Raji (cell line): ENCODE data around the gene CHIC1.

ENCODE experiments used
- POLR2A ChIP-seq: IDR thresholded peaks from 2 replicates; pipeline ENCODE4 v1.6.1; 2011; ENCODE audit warnings: low read depth, low read length, control low read depth; ENCODE audit not compliant: insufficient read depth

CHIC1 gene

GRCh38 chrX:73562984-73563737, at the start of gene CHIC1:
Gene CHIC1, plus strand, starts transcription at chrX:73563197. Its CDS starts 88 bp downstream, at chrX:73563285.
- TF ChIP-seq POLR2A, result peak; percentile 43; the same call in 1 of the 2 replicates

- no peak for TF ChIP-seq POLR2A
These were observed 38.1 kb upstream of the CHIC1 start for GRCh38 chrX:73524906-73525305.

GRCh38 chrX:73525928-73526690, 36.9 kb upstream of the CHIC1 start:
- TF ChIP-seq POLR2A, result no peak

GRCh38 chrX:73556159-73556558, 6.8 kb upstream of the CHIC1 start:
- TF ChIP-seq POLR2A, result no peak

DNA sequence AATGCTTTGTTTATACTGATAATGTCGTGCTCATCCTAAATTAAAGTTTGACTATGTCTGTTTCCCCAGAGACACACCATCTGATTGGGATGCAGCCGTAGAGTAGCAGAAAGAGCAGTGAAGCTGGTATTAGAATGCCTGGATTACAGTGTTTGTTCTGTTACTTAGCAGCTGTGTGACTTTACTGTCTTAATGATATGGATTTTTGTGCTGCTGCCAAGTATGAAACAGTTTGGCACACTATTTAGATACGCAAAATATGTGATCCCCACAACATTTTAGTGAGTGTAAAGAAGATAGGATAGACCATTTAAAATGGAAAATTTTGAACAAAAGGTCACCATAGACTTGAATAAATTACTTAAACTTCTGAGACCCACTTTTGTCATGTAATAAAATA, 1.2 kb upstream of the CHIC1 start:
- no peak for TF ChIP-seq POLR2A

DNA sequence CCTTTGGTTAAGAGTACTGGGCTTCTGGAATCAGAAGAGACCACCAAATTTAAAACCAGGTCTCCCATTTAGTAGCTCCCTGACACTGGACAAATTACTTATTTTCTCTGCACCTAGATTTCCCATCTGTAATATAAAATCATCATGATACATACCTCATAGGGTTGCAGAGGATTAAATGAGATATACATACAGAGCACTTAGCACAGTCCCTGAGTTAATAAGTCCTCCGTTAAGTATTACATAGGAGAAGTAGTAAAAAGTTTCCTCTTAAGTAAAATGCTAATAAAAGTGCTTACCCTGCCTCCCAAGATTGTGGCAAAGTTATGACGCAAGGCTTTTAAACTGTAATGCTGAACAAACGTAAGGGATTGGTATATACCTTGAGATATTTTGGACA, 539 bp upstream of the CHIC1 start:
- TF ChIP-seq POLR2A, result no peak

DNA sequence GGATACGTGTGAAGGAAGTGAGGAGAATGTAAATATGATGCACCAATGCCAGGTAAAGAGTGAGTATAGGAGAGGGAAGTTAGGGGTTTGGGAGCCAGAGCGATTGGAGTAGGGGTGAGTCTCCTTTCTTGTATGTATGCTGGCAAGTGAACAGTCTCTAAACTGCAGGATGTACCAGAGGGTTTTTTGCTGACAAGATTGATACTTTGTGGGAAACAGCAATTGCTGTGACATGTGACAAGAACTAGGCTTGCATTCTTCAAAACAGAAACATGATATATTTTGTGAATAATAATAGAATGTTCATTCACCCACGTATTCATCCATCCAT, 706 bp downstream of the CHIC1 start:
- TF ChIP-seq POLR2A, result no peak

DNA sequence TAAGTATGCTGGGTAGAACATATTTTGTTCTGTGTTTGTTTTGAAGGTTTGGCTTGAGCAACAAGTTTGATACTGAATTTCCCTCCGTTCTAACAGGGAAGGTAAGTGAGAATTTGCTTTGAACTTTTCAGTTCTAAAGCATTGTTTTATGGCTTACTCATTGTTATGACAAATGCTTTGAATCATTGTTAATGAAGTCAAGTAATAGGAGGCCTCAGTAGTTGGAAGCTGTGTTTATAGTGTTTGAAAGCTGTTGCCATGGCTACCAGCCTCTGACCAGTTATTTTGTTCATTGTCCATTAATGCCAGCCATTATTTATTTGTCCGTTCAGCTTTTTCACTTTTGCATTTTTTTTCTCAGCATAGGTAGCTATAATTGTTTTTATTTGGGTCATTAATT, 14.4 kb downstream of the CHIC1 start:
- no peak for TF ChIP-seq POLR2A

- no peak for TF ChIP-seq POLR2A
These were observed 18.1 kb downstream of the CHIC1 start for GRCh38 chrX:73581002-73581628.

GRCh38 chrX:73615022-73615421, 52.0 kb downstream of the CHIC1 start:
- TF ChIP-seq POLR2A, result no peak

- no peak for TF ChIP-seq POLR2A
These were observed 84.2 kb downstream of the CHIC1 start for GRCh38 chrX:73647212-73647611.

- TF ChIP-seq POLR2A, result no peak
These were observed 84.8 kb downstream of the CHIC1 start for GRCh38 chrX:73647632-73648322.

GRCh38 chrX:73668779-73669178, 105.8 kb downstream of the CHIC1 start:
- TF ChIP-seq POLR2A, result no peak

- TF ChIP-seq POLR2A, result no peak
These were observed 118.4 kb downstream of the CHIC1 start for GRCh38 chrX:73681408-73681807.

DNA sequence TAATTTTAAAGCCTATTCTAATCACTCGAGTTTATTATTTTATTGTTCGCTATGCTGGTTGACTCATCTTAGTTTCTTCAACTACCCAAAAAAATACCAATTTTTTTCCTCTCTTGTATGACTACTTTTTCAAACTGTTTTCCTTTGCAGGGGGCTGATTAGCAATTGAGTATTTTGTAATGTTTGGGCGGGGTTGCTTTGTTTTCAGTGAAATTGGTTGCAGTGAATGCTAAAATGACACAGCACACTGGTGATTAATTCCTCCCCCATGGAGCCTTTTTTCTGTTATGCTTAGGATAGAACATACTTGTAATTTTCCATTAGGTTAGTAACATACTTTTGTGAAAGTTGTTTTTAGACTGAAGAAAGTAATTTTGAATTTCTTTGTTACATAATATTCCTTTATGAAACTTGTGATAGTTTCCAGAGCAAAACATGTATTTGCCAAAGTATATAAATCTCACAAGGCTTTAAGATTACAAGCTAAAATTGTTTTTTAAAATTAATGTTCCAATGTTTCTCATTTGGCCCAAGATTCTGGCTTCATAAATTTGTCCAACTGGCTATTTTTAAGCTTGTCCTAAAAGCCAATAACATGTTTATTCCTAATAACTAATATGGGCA, 120.4 kb downstream of the CHIC1 start:
- no peak for TF ChIP-seq POLR2A
